Kidney tubule cell (primary cell): Measurements from ENCODE around the gene JPT1.
"Not testable (repeated sequence)": the region's sequence is repeated elsewhere in the genome, so short reads cannot be mapped to it uniquely, and the experiment has no call there.

Experiments
- DNase-seq: peaks from one replicate; pipeline ENCODE4 v3.0.0-alpha.2; 2018; ENCODE audit warnings: low spot score

The JPT1 gene

GRCh38 chr17:75129576-75129975 lies 24.7 kb downstream of the JPT1 start:
- DNase-seq: no peak

- no peak for DNase-seq
These were observed 25.4 kb downstream of the JPT1 start for GRCh38 chr17:75128694-75129505.

- DNase-seq: not testable (repeated sequence)
These were observed 26.4 kb downstream of the JPT1 start for GRCh38 chr17:75127936-75128335.

- no peak for DNase-seq
These were observed 27.4 kb downstream of the JPT1 start for GRCh38 chr17:75126954-75127353.

GRCh38 chr17:75125984-75126383 lies 28.3 kb downstream of the JPT1 start:
- DNase-seq: no peak

GRCh38 chr17:75124819-75125162 lies 29.5 kb downstream of the JPT1 start:
- DNase-seq: no peak

- DNase-seq: peak; percentile 92
These were observed 30.1 kb downstream of the JPT1 start for GRCh38 chr17:75124041-75124818.

- DNase-seq: no peak
These were observed 36.0 kb downstream of the JPT1 start for GRCh38 chr17:75118307-75118706.

GRCh38 chr17:75116737-75117136 lies 37.6 kb downstream of the JPT1 start:
- no peak for DNase-seq

GRCh38 chr17:75115555-75115954 lies 38.8 kb downstream of the JPT1 start:
- DNase-seq: no peak

- no peak for DNase-seq
These were observed 39.6 kb downstream of the JPT1 start for GRCh38 chr17:75114552-75115314.

- DNase-seq: peak; percentile 91
These were observed 40.3 kb downstream of the JPT1 start for GRCh38 chr17:75113798-75114551.

- DNase-seq: no peak
These were observed 42.5 kb downstream of the JPT1 start for GRCh38 chr17:75111777-75112335.

GRCh38 chr17:75110234-75110937 lies 43.9 kb downstream of the JPT1 start:
- peak; percentile 28 for DNase-seq

- peak; percentile 89 for DNase-seq
These were observed 44.7 kb downstream of the JPT1 start, which contains the start of gene ARMC7 for GRCh38 chr17:75109407-75110233. Gene ARMC7, plus strand, starts transcription at chr17:75109969. Its CDS starts 320 bp downstream, at chr17:75110289.

- no peak for DNase-seq
These were observed 45.3 kb downstream of the JPT1 start for GRCh38 chr17:75109046-75109406.

GRCh38 chr17:75108193-75108592 lies 46.1 kb downstream of the JPT1 start:
- DNase-seq: no peak

GRCh38 chr17:75105126-75106080 lies 48.9 kb downstream of the JPT1 start:
- peak; percentile 63 for DNase-seq
